ENCODE results near the gene P2RX7.

DNA sequence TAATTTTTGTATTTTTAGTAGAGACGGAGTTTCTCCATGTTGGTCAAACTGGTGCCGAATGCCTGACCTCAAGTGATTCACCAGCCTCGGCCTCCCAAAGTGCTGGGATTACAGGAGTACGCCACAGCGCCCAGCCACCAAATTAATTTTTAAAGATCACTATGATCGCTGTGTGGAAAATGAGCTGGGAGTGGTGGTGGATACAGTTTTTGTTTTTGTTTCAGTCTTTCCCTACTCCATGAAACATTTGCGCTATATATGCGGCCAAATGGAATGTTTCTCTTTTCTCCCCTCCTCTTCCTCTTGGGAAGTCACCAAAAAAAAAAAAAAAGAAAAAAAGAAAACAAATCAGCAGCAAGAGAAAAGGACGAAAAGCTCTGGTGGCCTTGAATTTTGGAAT, 56.5 kb downstream of the P2RX7 start:
- TF ChIP-seq POLR2A (IDR thresholded peaks at IDR 0.05), result no peak
- TF ChIP-seq, protein P1, sequence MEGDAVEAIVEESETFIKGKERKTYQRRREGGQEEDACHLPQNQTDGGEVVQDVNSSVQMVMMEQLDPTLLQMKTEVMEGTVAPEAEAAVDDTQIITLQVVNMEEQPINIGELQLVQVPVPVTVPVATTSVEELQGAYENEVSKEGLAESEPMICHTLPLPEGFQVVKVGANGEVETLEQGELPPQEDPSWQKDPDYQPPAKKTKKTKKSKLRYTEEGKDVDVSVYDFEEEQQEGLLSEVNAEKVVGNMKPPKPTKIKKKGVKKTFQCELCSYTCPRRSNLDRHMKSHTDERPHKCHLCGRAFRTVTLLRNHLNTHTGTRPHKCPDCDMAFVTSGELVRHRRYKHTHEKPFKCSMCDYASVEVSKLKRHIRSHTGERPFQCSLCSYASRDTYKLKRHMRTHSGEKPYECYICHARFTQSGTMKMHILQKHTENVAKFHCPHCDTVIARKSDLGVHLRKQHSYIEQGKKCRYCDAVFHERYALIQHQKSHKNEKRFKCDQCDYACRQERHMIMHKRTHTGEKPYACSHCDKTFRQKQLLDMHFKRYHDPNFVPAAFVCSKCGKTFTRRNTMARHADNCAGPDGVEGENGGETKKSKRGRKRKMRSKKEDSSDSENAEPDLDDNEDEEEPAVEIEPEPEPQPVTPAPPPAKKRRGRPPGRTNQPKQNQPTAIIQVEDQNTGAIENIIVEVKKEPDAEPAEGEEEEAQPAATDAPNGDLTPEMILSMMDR (IDR thresholded peaks at IDR 0.05), result no peak
- no peak for TF ChIP-seq EP300 (IDR thresholded peaks at IDR 0.05)
